ENCODE data around the gene EIF2S3B.

The EIF2S3B gene

GRCh38 chr12:10554756-10555481 is 49.2 kb downstream of the EIF2S3B start:
- DNase-seq: peak in 1 of 2 donors; percentile 47

GRCh38 chr12:10557329-10557728 is 51.6 kb downstream of the EIF2S3B start:
- no peak for DNase-seq

GRCh38 chr12:10557766-10558165 is 52.1 kb downstream of the EIF2S3B start:
- no peak for DNase-seq

All from bone marrow (tissue), 2 donors.